Midbrain (tissue), 1 donor: ENCODE results near the gene ABHD1.
"Not testable (repeated sequence)": the region's sequence is repeated elsewhere in the genome, so short reads cannot be mapped to it uniquely, and the experiment has no call there.

Source experiments
- DNase-seq: peaks from one replicate; lab custom pipeline; 2025; lab: John Stamatoyannopoulos, UW

The ABHD1 gene

DNA sequence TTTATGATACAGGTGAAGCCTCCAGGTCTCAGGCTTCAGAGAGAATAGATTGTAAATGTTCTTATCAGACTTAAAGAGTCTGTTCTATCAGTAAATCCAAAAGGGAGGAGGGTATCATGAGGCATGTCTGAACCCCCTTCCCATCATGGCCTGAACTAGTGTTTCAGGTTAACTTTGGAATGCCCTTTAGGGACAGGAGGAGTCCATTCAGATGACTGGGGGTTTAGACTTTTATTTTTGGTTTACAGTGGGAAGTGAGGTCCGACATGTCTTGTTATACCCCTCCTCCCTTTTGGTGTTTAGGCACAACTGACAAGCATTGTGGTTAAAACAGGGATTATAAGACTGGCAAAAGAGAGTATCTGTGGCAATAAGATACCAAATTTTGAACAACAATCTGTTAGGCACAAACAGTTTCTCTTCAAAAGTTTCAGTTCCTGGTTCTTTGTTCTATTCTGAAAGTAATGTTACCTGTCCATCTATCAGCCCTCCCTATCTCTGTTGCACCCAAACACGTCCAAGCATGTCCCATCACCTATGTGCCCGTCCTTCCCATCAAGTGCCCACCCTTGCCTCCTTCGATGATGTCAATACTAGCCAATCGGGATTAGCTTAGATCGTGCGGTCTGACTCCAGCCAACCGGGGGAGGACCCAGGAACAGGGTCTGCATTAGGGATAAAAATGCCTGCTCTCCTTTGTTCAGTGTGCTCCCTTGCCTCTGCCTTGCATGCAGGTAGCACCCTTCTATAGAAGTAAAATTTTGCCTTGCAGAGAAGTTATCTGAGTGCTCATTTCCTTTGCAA, 41.5 kb downstream of the ABHD1 start:
- DNase-seq = no peak

DNA sequence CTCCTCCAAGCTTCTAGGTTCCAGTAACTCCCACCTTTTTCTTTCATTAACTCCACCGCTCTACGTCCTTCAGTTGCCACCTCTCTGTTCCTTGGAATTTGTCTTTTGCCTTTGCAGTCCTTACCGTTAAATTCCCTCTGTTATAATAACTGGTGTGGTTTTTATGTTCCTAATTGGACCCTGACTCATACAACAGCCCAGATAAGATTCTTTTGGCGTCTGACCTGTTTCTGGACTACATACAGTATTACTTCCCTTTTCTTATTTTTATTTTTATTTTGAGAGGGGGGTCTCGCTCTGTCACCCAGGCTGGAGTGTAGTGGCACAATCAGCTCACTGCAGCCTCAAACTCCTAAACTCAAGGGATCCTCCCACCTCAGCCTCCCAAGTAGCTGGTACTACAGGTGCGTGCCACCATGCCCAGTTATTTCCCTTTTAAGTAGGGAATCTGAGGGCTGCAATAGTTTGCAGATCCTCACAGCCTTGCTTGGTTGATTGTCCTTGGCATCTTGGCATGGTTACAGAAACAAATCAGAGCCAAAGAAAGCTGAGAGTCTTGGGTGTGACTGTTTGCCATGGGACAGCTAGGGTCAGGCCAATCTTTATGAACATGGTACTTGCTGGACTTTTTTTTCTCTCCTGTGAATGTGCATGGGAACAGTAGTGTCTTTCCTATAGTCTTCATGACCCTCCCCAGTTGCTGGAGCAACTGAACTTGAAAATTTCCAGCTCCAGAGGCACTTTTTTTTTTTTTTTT, 47.1 kb downstream of the ABHD1 start:
- DNase-seq = no peak

DNA sequence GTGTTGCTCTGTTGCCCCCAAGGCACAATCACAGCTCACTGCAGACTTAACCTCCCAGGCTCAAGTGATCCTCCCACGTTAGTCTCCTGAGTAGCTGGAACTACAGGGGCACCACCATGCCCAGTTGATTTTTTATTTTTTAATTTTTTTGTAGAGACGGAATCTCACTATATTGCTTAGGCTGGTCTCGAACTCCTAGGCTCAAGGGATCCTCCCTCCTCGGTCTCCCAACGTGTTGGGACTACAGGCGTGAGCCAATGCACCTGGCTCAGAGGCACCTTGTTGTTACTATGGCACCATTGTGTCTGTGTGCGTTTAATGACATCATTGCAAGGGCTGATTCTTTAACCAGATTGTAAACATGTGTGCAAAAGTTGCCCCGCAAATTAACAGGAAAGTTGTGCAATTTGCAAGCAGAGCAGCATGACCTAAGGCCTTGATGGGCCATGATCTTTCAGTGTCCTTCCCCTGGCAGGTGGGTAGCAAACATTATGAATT, 47.8 kb downstream of the ABHD1 start:
- DNase-seq = no peak

DNA sequence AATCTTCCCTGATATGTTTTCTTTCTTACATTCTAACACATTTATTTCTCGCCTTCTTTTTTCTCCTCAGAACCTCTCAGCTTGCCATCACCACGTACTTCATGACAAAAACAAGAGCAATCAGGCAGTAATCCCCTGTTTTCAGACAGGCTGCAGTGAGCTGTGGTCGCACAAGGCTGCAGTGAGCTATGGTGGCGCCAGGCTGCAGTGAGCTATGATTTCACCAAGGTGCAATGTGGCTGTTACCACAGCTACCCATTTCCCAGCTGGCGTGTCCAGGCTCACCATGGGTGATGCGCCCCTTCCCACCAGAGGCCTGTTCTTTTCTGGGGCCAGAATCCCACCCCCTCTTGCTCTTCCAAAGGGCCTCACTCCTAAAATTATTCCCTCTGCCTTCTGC, 51.0 kb downstream of the ABHD1 start:
- DNase-seq = no peak

DNA sequence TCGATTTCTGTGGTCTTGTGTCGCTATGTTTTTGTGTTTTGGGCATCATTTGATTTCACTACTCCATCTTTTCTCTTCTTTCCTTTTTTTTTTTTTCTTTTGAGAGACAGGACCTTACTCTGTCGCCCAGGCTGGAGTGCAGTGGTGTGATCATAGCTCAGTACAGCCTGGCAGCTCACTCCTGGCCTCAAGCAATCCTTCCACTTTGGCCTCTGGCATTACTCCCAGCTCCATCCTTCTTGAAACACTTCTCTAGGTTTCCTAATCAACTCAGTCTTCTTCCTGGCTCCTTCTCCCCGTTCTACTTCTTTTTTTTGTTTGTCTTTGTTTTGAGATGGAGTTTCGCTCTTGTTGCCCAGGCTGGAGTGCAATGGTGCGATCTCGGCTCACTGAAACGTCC, 51.7 kb downstream of the ABHD1 start:
- no peak for DNase-seq

DNA sequence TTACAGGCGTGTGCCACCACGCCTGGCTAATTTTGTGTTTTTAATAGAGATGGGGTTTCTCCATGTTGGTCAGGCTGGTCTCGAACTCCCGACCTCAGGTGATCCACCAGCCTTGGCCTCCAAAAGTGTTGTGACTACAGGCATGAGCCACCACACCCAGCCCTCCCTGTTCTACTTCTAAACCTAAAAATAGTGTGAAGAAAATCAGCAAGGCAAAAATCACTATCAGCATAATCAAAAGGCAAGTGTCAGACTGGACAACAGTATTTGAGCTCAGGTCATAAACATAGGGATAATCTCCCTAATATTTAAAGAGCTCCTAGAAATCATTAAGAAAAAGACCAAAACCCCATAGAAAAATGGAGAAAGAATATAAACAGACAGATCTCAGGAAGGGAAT, 52.2 kb downstream of the ABHD1 start:
- not testable (repeated sequence) for DNase-seq

DNA sequence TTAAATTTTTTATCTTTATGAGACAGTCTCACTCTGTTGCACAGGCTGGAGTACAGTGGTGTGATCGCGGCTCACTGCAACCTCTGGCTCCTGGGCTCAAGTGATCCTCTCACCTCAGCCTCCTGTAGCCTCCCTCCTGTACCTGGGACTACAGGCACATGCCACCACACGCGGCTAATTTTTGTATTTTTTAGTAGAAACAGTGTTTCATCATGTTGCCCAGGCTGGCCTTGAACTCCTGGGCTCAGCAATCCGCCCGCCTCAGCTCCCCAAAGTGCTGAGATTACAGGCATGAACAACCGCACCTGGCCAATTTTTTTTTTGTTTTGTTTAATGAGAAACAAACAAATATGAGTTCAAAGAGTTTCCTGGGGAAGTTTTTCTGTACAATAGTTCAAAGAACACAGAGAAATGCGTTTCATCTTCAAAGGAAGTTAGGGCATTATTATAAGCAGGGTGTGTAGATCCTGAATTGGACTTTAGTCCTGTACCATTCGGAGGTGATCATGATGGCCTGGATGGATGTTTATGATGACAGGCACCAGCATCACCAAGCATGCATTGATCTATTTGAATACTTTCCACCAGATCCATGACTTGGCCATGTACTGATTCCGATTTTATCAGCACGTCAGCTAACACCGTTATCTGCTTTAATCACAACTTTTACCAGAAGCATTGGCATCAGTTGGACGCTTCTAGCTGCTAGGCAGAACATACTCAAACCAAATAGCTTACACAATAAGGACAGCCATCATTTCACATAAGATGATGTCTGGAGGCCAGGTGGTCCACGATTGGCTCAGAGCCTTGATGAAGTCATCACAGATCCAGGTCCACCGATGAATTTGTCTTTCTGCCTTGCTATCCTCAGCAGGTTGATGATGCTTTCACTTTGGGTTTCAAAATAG, 54.1 kb downstream of the ABHD1 start:
- no peak for DNase-seq

DNA sequence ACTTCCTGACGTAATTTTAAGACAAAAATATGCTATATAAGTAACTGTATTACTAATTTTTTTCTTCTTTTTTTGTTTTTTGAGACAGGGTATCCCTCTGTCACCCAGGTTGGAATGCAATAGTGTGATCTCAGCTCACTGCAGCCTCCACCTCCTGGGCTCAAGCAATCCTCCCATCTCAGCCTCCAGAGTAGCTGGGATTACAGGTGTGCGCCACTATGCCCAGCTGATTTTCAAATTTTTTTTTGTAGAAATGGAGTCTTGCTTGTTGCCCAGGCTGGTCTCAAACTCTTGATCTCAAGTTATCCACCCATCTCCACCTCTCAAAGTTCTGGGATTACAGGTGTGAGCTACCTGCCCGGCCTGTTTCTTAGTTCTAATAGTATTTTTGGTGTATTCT, 54.9 kb downstream of the ABHD1 start:
- DNase-seq = no peak

- DNase-seq = no peak
Observed at GRCh38 chr2:27179344-27180000, 55.9 kb downstream of the ABHD1 start.
